Activated naive CD4-positive, alpha-beta T cell treated with anti-CD3 and anti-CD28 coated beads, Interleukin-2, amount 50 U/mL, for 24 hours (primary cell): ENCODE results near the gene ZHX3.

Experiments used
- H3K27ac Mint-ChIP-seq: one replicate; pipeline ENCODE4 v1.8.0; 2021; ENCODE audit warnings: mild to moderate bottlenecking, mixed read lengths
- H3K27me3 Mint-ChIP-seq: one replicate; pipeline ENCODE4 v1.8.0; 2021; ENCODE audit warnings: mixed read lengths
- H3K36me3 Mint-ChIP-seq: one replicate; pipeline ENCODE4 v1.8.0; 2021; ENCODE audit warnings: mixed read lengths
- H3K4me1 Mint-ChIP-seq: one replicate; pipeline ENCODE4 v1.8.0; 2021; ENCODE audit warnings: mixed read lengths
- H3K4me3 Mint-ChIP-seq: one replicate; pipeline ENCODE4 v1.8.0; 2021; ENCODE audit warnings: mild to moderate bottlenecking, mixed read lengths
- H3K9me3 Mint-ChIP-seq: one replicate; pipeline ENCODE4 v1.8.0; 2021; ENCODE audit warnings: mixed read lengths

Gene ZHX3

GRCh38 chr20:41268917-41269652 is 48.4 kb downstream of the ZHX3 start:
- Mint-ChIP-seq H3K4me3 (no peak overlapping the region), H3K27ac (no peak overlapping the region), H3K9me3 (no peaks in the 10 kb centered on the region), H3K4me1 (no peaks in the 10 kb centered on the region), H3K36me3 (peaks cover 8% of the 10 kb centered on the region), H3K27me3 (no peaks in the 10 kb centered on the region)

- Mint-ChIP-seq H3K36me3 (peaks cover 8% of the 10 kb centered on the region), H3K27ac (no peak overlapping the region), H3K27me3 (no peaks in the 10 kb centered on the region), H3K4me3 (no peak overlapping the region), H3K4me1 (no peaks in the 10 kb centered on the region), H3K9me3 (no peaks in the 10 kb centered on the region)
These were observed 49.1 kb downstream of the ZHX3 start for GRCh38 chr20:41268402-41268801.

- Mint-ChIP-seq H3K4me1 (no peaks in the 10 kb centered on the region), H3K36me3 (peaks cover 7% of the 10 kb centered on the region), H3K4me3 (no peak overlapping the region), H3K27me3 (no peaks in the 10 kb centered on the region), H3K9me3 (no peaks in the 10 kb centered on the region), H3K27ac (no peak overlapping the region)
These were observed 51.6 kb downstream of the ZHX3 start for GRCh38 chr20:41265938-41266337.

GRCh38 chr20:41264819-41265218 is 52.7 kb downstream of the ZHX3 start:
- no peak overlapping the region for H3K4me3 Mint-ChIP-seq
- H3K27ac Mint-ChIP-seq = no peak overlapping the region
- peaks cover 7% of the 10 kb centered on the region for H3K36me3 Mint-ChIP-seq

GRCh38 chr20:41261790-41262717 is 55.5 kb downstream of the ZHX3 start:
- H3K9me3 Mint-ChIP-seq = no peaks in the 10 kb centered on the region
- H3K4me1 Mint-ChIP-seq = no peaks in the 10 kb centered on the region
- H3K36me3 Mint-ChIP-seq = no peaks in the 10 kb centered on the region
- H3K4me3 Mint-ChIP-seq = no peak overlapping the region
- H3K27ac Mint-ChIP-seq = no peak overlapping the region
- H3K27me3 Mint-ChIP-seq = no peaks in the 10 kb centered on the region

More at GRCh38 chr20:41264819-41265218, 52.7 kb downstream of the ZHX3 start:
- no peaks in the 10 kb centered on the region for H3K4me1 Mint-ChIP-seq
- H3K27me3 Mint-ChIP-seq = no peaks in the 10 kb centered on the region
- no peaks in the 10 kb centered on the region for H3K9me3 Mint-ChIP-seq

GRCh38 chr20:41261260-41261659 is 56.3 kb downstream of the ZHX3 start:
- no peak overlapping the region for H3K4me3 Mint-ChIP-seq
- no peaks in the 10 kb centered on the region for H3K9me3 Mint-ChIP-seq
- H3K27ac Mint-ChIP-seq = no peak overlapping the region
- H3K4me1 Mint-ChIP-seq = no peaks in the 10 kb centered on the region
- no peaks in the 10 kb centered on the region for H3K27me3 Mint-ChIP-seq
- H3K36me3 Mint-ChIP-seq = no peaks in the 10 kb centered on the region

GRCh38 chr20:41260734-41261220 is 56.8 kb downstream of the ZHX3 start:
- Mint-ChIP-seq H3K4me3 (no peak overlapping the region), H3K27ac (no peak overlapping the region), H3K36me3 (no peaks in the 10 kb centered on the region), H3K4me1 (no peaks in the 10 kb centered on the region), H3K9me3 (no peaks in the 10 kb centered on the region), H3K27me3 (no peaks in the 10 kb centered on the region)

- Mint-ChIP-seq H3K36me3 (no peaks in the 10 kb centered on the region), H3K4me1 (no peaks in the 10 kb centered on the region), H3K4me3 (no peak overlapping the region), H3K9me3 (no peaks in the 10 kb centered on the region), H3K27me3 (no peaks in the 10 kb centered on the region), H3K27ac (no peak overlapping the region)
These were observed 58.2 kb downstream of the ZHX3 start for GRCh38 chr20:41259309-41259708.

GRCh38 chr20:41258474-41258873 is 59.1 kb downstream of the ZHX3 start:
- no peak overlapping the region for H3K27ac Mint-ChIP-seq
- H3K27me3 Mint-ChIP-seq = no peaks in the 10 kb centered on the region
- no peaks in the 10 kb centered on the region for H3K9me3 Mint-ChIP-seq
- no peaks in the 10 kb centered on the region for H3K4me1 Mint-ChIP-seq
- H3K36me3 Mint-ChIP-seq = no peaks in the 10 kb centered on the region
- no peak overlapping the region for H3K4me3 Mint-ChIP-seq

- Mint-ChIP-seq H3K4me1 (no peaks in the 10 kb centered on the region), H3K4me3 (no peak overlapping the region), H3K9me3 (no peaks in the 10 kb centered on the region), H3K27me3 (no peaks in the 10 kb centered on the region), H3K36me3 (no peaks in the 10 kb centered on the region), H3K27ac (no peak overlapping the region)
These were observed 61.0 kb downstream of the ZHX3 start for GRCh38 chr20:41256516-41256915.

GRCh38 chr20:41255655-41256054 is 61.9 kb downstream of the ZHX3 start:
- Mint-ChIP-seq H3K4me1 (peaks cover 5% of the 10 kb centered on the region), H3K27ac (no peak overlapping the region), H3K27me3 (no peaks in the 10 kb centered on the region), H3K9me3 (no peaks in the 10 kb centered on the region), H3K36me3 (no peaks in the 10 kb centered on the region), H3K4me3 (no peak overlapping the region)

GRCh38 chr20:41249411-41250281 is 67.9 kb downstream of the ZHX3 start:
- Mint-ChIP-seq H3K27ac (no peak overlapping the region), H3K9me3 (no peaks in the 10 kb centered on the region)

GRCh38 chr20:41248368-41249024 is 69.0 kb downstream of the ZHX3 start:
- Mint-ChIP-seq H3K4me3 (no peak overlapping the region), H3K27me3 (no peaks in the 10 kb centered on the region), H3K27ac (no peak overlapping the region), H3K9me3 (no peaks in the 10 kb centered on the region), H3K36me3 (no peaks in the 10 kb centered on the region), H3K4me1 (peaks cover 7% of the 10 kb centered on the region)

More at GRCh38 chr20:41249411-41250281, 67.9 kb downstream of the ZHX3 start:
- no peaks in the 10 kb centered on the region for H3K27me3 Mint-ChIP-seq
- no peak overlapping the region for H3K4me3 Mint-ChIP-seq
- H3K4me1 Mint-ChIP-seq = peaks cover 7% of the 10 kb centered on the region
- no peaks in the 10 kb centered on the region for H3K36me3 Mint-ChIP-seq

GRCh38 chr20:41247523-41248367 is 69.8 kb downstream of the ZHX3 start:
- no peaks in the 10 kb centered on the region for H3K9me3 Mint-ChIP-seq
- H3K4me3 Mint-ChIP-seq = no peak overlapping the region
- H3K4me1 Mint-ChIP-seq = peaks cover 10% of the 10 kb centered on the region
- H3K27me3 Mint-ChIP-seq = no peaks in the 10 kb centered on the region
- no peaks in the 10 kb centered on the region for H3K36me3 Mint-ChIP-seq
- H3K27ac Mint-ChIP-seq = no peak overlapping the region
